Kidney (tissue), 14 donors: Measurements from ENCODE around the gene SPATS2L. TPM values are rescaled to one million over a fixed set of nuclear protein-coding genes. Genes with fewer than 3 reads are reported as not detected.

ENCODE experiments used
- DNase-seq, 5 donors: peaks; one replicate each; pipeline ENCODE4 v3.0.0-alpha.2; 2013 to 2020
- FAIRE-seq: peaks from 2 replicates; lab custom pipeline; 2012; peaks lifted over from hg19 to GRCh38; lab: Jason Lieb, UNC
- H3K27ac ChIP-seq, 2 donors: one replicate each; pipeline ENCODE4 v1.7.0; 2013; ENCODE audit warnings: low read depth in 2 of 2, low read length in 2 of 2, inconsistent platforms in 1 of 2
- H3K27me3 ChIP-seq: one replicate; pipeline ENCODE4 v1.7.1; 2013; ENCODE audit warnings: low read length, inconsistent platforms; ENCODE audit not compliant: control insufficient read depth, insufficient read depth
- H3K36me3 ChIP-seq, 3 donors: one replicate each; pipeline versions ENCODE4 v1.7.0 to v1.7.1; 2013; ENCODE audit warnings: low read length in 3 of 3, control low read depth in 1 of 3, inconsistent platforms in 1 of 3; ENCODE audit not compliant: insufficient read depth in 3 of 3, control insufficient read depth in 2 of 3
- H3K4me1 ChIP-seq, 3 donors: one replicate each; pipeline versions ENCODE4 v1.7.0 to v1.7.1; 2013; ENCODE audit warnings: low read length in 3 of 3, inconsistent platforms in 1 of 3, low read depth in 1 of 3; ENCODE audit not compliant: control insufficient read depth in 2 of 3, insufficient read depth in 2 of 3
- H3K4me3 ChIP-seq, 3 donors: one replicate each; pipeline versions ENCODE4 v1.7.0 to v1.8.1; 2013; ENCODE audit warnings: low read length in 3 of 3, control low read depth in 1 of 3, inconsistent platforms in 1 of 3
- H3K9ac ChIP-seq, 3 donors: one replicate each; pipeline versions ENCODE4 v1.7.0 to v1.7.1; 2013; ENCODE audit warnings: low read length in 3 of 3, control low read depth in 1 of 3, inconsistent platforms in 1 of 3
- H3K9me3 ChIP-seq, 3 donors: one replicate each; pipeline versions ENCODE4 v1.7.0 to v1.7.1; 2013; ENCODE audit warnings: low read length in 3 of 3, control low read depth in 1 of 3, inconsistent platforms in 1 of 3; ENCODE audit not compliant: control insufficient read depth in 2 of 3, insufficient read depth in 1 of 3
- CTCF ChIP-seq: IDR thresholded peaks from 3 replicates; pipeline ENCODE4 v1.5.1; 2012; ENCODE audit warnings: mild to moderate bottlenecking, moderate library complexity, borderline replicate concordance; ENCODE audit not compliant: insufficient read depth; ENCODE audit errors: extremely low read depth
- intact Hi-C: fragments of 100-400 bp; cut with DNase I; formaldehyde crosslinking; loops from one replicate; pipeline ENCODE4 v1.11.1; 2022
- polyA plus RNA-seq: library from polyadenylated mRNA; stranded (reverse); fragments of 350-450 nt; fragmentation: Illumina TruSeq; extraction: RNeasy Lipid Tissue Mini Kit (QIAGEN cat#74804); gene quantifications from one replicate; pipeline ENCODE4 v1.2.3, GENCODE V29; 2014; ENCODE audit warnings: low read depth, low replicate concordance; ENCODE audit not compliant: insufficient read depth
- total RNA-seq: library from RNA; stranded (reverse); fragmentation: NEBNext Ultra II Directional; extraction: Animal tissue kit (Norgen Biotek cat#: 25700); gene quantifications from one replicate; pipeline ENCODE4 v1.2.1, GENCODE V29; 2021
- donor health status: control.
- donor health status: control.
- donor health status: control.
- donor health status: control.
- donor health status: control.
- donor health status: DM: yes; HTN: yes; CAD: no.
- donor health status: Normal renal cell carcinoma (clear cell type).

Gene SPATS2L
- total and polyA plus RNA-seq, 2 donors from 2014 or later = 86.1 to 166 TPM

- Histone ChIP-seq H3K9me3 (no peaks in the 10 kb centered on the region), H3K4me3 (no peak overlapping the region), H3K36me3 (no peaks in the 10 kb centered on the region), H3K4me1 (peaks cover 4 to 13% (median 9%) of the 10 kb centered on the region in 3 donors), H3K9ac (no peak overlapping the region), H3K27me3 (no peaks in the 10 kb centered on the region), H3K27ac (no peak overlapping the region)
- intact Hi-C loops = no loop called here
- DNase-seq (no peak), FAIRE-seq (no peak)
- TF ChIP-seq CTCF = no peak
These were observed 97.3 kb downstream of the SPATS2L start for GRCh38 chr2:200403814-200404213.

- no peak for TF ChIP-seq CTCF
- no peak for FAIRE-seq
- Histone ChIP-seq H3K4me1 (peaks cover 4 to 13% (median 8%) of the 10 kb centered on the region in 3 donors), H3K36me3 (no peaks in the 10 kb centered on the region), H3K4me3 (no peak overlapping the region), H3K9ac (no peak overlapping the region), H3K9me3 (no peaks in the 10 kb centered on the region), H3K27ac (no peak overlapping the region), H3K27me3 (no peaks in the 10 kb centered on the region)
- no peak for DNase-seq
- intact Hi-C loops = loop anchor here (5.0 kb wide), 1 partner anchor 87 kb away; no protein-coding TSS in a partner anchor
These were observed 98.1 kb downstream of the SPATS2L start for GRCh38 chr2:200404615-200405014.

- Histone ChIP-seq H3K27ac (peak overlapping the region in 1 of 2 donors; percentile 57), H3K9ac (no peak overlapping the region), H3K9me3 (no peaks in the 10 kb centered on the region), H3K27me3 (no peaks in the 10 kb centered on the region), H3K4me1 (peaks cover 4 to 13% (median 8%) of the 10 kb centered on the region in 3 donors), H3K36me3 (no peaks in the 10 kb centered on the region), H3K4me3 (no peak overlapping the region)
- intact Hi-C loops = loop anchor here (5.0 kb wide), 1 partner anchor 88 kb away; no protein-coding TSS in a partner anchor
- DNase-seq (no peak), FAIRE-seq (peak; percentile 54)
- no peak for TF ChIP-seq CTCF
These were observed 99.3 kb downstream of the SPATS2L start for GRCh38 chr2:200405599-200406298.
